Fibroblast of skin of back (primary cell): ENCODE measurements around the gene CPN2. TPM values are rescaled to one million over a fixed set of nuclear protein-coding genes. Genes with fewer than 3 reads are reported as not detected.

Source experiments
- DNase-seq: peaks from one replicate; pipeline ENCODE4 v3.0.0-alpha.2; 2013
- polyA plus RNA-seq, 2 experiments: library from polyadenylated mRNA; unstranded; fragments of 120-200 nt; gene quantifications; one replicate each; pipeline ENCODE4 v1.2.1, GENCODE V29; 2013; ENCODE audit not compliant: insufficient read length in 2 of 2

CPN2 gene, protein sequence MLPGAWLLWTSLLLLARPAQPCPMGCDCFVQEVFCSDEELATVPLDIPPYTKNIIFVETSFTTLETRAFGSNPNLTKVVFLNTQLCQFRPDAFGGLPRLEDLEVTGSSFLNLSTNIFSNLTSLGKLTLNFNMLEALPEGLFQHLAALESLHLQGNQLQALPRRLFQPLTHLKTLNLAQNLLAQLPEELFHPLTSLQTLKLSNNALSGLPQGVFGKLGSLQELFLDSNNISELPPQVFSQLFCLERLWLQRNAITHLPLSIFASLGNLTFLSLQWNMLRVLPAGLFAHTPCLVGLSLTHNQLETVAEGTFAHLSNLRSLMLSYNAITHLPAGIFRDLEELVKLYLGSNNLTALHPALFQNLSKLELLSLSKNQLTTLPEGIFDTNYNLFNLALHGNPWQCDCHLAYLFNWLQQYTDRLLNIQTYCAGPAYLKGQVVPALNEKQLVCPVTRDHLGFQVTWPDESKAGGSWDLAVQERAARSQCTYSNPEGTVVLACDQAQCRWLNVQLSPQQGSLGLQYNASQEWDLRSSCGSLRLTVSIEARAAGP
- polyA plus RNA-seq (2013, experiment 1 of 2; ENCODE audit: insufficient read length): not detected
- polyA plus RNA-seq (2013, experiment 2 of 2; ENCODE audit: insufficient read length): not detected

DNA sequence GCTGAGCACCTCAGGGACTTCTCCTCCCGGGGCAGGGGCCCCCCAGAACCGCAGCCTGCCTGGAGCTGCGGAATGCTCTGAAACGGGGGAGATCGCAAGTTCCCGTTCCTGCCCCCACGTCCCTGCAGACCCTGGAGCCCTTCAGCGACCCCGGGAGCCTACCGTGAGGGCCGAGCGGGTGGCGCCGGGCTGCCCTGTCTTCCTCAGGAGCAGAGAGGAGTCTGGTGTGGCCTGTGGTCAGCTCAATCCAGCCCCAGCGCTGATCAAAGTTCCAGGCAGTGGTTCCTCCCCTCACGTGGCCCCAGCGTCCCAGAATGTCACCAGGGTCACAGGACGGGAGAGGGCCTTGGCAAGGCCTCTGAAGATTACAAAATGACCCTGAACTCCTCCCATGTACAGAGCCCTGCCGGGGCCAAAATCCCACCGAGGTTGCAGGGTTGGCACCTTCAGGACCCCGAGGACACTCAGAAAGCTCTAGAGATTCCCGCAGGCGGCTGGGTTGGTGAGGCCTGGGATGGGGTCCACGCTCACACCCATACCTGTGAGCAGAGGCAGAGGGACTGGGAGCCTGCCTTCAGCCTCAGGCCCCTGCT lies at the start of gene CPN2:
CPN2 (minus strand) TSS at position 249 of the 593 bp plus-strand sequence. CDS start 8,626 bp downstream, outside the sequence.
- DNase-seq: no peak

DNA sequence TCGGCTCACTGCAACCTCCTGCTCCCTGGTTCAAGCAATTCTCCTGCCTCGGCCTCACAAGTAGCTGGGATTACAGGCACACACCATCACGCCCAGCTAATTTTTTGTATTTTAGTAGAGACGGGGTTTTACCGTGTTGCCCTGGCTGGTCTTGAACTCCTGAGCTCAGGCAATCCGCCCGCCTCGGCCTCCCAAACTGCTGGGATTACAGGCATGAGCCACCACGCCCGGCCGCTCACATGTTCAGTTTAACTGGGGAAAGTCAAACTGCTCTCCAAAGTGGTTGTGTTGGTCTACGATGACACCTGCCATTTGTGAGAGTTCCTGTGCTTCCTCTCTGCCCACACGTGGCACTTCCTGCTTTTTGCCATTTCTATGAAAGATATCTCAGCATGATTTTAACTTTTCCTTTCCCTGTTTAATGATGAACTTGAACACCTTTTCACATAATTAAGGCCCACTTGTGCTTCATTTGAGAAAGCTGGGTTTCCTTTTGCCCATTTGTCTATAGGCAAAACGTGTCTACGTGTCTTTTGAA lies 48.8 kb upstream of the CPN2 start:
- no peak for DNase-seq

DNA sequence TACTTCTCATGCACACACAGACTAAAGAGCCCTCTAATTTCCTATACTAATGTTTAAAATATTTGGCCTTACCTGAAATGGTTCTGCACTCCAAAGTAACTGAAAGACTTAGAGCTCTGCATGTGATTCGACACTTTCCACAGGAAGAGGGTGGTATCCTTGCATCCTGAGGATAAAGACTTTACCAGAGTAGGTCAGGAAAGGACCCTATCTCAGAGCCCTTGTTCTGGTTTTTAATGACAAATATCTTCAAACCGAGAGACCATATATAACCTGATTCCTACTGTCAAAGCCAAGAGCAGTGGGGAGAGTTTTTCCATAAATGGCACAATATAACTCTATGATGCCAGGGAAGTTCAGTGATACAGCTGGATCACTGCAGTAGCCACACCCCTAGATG lies 48.0 kb upstream of the CPN2 start, which contains the start of gene GP5:
GP5 (minus strand) TSS at position 101 of the 400 bp plus-strand sequence. CDS start 984 bp downstream, outside the sequence.
- DNase-seq: no peak

DNA sequence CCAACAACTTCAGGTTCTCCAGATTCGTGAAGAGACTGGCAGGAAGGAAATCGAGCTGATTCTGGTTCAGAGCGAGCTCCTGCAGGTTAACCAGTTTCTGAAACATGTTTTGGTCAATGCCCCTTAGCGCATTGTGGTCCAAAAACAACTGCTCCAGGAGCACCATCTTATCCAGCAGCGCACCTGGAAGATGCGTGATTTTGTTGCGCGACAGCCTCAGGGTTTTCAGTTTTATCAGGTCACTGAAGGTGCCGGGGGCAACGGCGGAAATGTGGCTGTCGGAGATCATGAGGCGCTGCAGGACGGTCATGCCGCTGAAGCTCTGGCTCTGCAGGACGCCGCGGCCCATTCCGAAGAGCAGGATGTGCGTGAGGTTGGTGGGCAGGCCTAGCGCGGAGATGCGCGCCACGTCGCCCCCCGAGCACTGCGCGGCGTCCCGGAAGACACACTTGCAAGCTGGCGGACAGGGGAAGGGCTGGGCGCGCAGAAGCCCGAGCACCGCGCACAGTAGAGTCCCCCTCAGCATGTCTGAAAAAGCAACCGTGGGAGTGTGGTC lies 46.7 kb upstream of the CPN2 start:
- peak; percentile 33 for DNase-seq

DNA sequence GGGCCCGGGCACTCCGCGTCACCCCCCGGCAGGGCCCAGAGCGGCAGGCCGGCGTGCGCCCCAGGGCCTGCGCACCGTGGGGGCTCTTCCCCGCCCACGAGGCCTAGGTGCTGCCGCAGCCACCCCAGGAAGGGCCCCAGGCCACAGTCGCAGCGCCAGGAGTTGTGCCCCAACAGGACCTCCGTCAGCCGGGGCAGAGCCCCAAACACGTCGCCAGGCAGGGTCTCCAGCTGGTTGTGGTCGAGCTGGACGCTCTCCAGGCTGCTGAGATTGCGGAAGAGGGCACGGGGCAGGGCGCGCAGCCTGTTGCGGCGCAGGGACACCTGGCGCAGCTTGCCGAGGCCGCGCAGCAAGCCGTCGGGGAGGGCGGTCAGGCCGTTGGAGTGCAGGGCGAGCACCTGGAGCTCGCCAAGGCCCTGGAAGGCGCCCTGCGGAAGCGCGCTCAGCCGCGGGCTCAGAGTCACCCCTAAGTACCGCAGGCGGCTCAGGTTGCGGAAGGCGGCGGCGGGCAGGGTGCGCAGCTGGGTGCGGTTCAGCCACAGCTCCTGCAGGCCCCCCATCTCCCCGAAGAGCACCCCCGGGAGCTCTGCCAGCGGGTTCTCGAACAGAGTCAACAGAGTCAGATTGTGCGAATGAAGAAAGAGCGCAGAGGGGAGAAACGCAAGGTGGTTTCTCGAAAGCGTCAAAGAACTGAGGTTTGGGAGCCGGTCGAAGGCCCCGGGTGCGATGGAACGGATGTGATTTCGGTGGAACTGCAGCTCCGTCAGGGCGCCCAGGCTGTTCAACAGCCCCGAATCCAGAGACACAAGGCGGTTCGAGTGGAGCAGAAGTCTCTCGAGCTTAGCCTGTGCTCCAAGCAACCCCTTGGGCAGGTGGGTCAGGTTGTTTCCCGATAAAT lies 46.0 kb upstream of the CPN2 start:
- no peak for DNase-seq

DNA sequence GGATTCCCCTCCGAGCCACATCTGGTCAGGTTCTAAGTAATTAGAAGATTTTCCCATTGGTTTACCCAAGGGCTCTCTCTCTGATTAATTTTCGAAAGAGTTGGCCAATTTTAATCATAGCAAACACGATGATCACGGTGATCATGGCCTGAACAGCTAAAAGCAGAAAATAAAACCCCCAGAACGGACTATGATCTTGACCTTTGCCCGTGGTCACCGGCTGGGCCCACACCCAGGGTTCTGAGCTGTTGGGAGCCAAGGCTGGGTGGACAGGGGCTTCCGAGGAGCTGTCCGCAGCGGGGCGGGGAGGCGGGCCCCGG lies 45.4 kb upstream of the CPN2 start:
- DNase-seq: no peak

DNA sequence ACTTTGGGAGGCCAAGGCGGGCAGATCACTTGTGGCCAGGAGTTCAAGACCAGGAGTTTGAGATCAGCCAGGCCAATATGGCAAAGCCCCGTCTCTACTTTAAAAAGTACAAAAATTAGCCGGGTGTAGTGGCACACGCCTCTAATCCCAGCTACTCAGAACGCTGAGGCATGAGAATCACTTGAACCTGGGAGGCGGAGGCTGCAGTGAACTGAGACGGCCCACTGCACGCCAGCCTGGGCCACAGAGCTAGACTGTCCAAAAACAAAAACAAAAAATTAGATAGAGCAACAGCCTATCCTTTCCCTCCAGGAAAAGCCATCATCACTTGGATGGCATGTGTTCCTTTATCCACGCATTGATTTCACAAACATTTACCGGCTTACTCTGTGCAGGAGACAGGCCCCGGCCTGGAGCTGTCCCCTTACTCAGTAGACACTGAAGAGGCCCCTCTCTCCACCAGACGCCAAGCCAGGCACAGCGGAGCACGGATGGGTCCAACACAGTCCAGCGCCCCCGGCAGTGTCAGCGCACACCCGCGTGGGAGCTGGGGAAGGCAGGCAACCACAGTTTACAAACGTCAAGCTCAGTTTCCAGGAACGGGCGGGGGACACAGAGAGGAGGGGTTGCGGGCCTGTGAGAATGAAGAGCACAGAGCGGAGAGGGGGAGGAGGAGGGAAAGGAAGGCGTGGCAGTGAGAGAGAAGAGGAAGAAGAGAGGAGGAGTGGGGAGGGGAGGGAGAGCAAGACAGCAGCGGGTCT lies 44.8 kb upstream of the CPN2 start:
- DNase-seq: no peak

DNA sequence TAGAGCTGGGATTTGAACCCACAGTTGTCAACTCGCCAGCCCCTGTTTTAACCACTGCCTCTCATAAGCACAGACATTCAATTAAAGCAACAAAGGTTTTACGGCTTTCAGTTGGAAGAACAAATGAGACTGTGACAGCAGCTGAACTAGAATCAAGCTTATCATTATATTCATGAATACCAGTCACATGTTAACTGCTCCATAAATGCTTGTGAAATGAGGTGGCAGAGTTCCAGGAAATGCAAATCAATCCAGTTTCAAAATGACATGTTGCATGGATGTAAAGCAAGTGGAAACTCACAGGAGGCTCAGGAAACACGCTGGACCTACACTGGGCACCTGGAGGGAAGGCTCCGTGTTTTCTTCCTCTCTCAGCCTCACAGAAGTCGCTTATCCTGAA lies 44.1 kb upstream of the CPN2 start:
- DNase-seq: no peak

DNA sequence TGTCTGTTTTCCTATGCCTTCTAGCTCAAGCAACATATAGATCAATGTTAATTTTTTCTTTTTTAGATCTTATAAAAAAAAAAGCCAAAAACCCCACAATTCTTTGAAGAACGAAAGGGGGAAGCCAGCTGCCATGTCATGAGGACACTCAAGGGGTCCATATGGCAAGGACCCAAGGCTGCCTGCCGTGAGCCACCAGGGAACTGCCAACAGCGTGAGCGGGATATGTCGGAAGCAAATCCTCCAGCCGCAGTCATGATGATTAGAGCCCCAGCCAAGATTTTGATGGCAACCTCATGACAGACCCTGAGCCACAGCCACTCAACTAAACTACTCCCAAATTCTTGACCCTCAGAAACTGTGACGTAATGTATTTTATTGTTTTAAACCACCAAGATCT lies 41.4 kb upstream of the CPN2 start:
- DNase-seq: no peak

DNA sequence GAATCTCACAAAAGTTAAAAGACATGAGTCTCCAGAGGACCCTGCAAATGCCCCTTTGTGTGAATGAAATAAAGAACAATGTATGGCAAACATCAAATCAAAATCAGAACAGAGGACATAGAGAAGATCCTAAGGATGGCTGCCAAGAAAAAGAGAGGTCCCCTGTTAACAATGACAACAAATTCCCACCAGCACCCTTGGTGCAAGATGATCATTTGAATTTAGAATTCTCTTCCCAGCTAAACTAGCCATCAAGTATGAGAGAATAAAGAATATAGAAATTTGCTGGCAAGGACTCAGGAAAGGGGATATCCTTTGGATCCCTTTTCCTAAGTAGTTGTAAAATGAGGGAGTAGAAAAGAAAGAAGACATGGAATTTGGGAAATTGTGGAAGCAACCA lies 39.7 kb upstream of the CPN2 start:
- DNase-seq: no peak

DNA sequence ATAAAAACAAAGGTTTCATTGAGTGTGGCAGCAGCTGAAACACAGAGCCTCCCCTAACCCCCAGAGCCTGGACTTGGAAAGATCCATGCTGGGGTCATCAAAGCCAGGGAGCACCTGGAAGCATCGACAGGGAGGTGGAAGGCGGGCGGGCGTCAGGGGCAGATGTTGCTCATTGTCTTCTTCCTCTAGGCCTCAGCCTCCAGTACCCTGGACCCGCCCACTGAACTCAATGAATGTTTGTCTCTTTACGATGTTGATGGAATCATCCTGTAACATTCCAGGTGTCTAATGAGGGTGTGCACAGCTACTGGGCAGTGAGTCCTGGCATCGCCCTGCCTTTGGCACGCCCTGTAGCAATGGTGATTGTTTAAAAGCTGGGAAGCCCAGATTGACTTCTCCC lies 38.1 kb upstream of the CPN2 start:
- no peak for DNase-seq

DNA sequence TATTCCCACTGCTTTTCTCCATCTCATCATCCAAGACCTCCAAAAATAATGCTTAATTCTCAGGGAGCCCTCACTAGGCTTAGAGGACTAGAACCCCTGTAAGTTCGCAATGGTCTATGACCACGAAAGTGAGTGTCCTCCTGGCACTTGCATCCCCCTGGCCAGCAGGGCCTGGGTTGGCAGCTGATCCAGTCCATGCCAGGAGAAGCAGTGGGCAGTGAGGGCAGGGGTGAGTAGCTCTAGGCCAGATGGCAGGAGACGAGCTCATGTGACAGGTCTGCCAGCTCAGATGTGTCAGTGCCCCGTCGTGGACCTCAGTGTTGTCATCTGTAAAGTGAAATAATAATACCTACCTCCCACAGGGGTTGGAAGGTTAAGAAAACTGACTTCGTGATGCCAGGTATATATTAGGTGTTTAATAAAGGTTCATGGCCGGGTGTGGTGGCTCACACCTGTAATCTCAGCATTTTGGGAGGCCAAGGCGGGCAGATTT lies 36.8 kb upstream of the CPN2 start:
- DNase-seq: no peak

DNA sequence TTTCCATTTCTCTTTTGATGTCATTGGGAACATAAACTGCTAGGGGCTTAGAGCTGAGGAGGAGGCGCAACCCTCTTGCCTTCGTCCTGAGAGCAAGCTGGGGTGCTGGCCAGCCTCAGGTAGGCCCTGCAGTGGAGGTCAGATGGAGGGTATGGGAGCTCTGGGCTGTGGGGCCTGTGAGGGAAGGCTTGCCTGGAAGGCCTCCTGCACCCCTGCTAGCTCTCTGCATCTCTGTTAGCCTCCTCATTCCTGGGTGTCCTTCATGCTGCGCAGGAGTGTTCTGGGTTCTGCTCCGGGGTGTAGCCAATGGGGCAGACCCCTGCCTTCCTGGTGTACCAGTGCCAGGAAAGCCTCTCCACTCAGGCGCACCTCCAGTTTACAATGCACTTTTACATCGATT lies 36.1 kb upstream of the CPN2 start:
- no peak for DNase-seq

DNA sequence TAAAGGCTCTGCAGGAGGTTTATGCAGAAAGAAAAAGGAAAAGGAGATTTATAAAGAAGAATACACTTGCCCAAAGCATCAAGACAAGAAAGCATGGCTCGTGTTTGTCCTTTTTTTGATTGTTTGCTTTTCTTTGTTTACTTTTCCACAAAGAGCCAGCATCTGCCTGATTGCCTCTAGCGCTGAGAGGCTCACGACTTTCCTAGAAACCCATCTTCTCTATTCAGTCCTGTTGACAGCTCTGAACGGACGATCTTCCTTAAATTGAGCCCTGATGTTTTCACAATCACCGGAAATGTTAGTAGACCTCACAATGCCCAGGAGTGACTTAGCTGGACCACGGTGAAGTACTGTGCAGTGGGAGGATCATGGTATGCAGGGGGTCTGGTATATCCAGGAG lies 35.5 kb upstream of the CPN2 start:
- DNase-seq: no peak

DNA sequence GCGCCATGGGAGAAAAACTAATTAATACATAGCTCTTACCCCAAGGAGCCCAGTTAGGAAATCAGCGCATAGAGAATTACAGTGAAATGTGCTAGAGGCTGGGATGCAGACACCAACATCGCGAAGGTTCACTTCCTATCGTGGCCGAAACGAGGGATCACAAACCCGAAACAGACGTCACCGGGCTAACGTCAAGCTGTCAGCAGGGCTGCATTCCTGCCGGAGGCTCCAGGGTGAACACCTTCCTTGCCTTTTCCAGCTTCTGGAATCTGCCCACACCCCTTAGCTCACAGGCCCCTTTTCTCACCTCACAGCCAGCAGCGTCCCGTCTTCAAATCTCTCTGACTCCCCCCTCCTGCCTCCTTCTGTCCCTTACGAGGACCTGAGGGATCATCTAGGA lies 34.9 kb upstream of the CPN2 start:
- DNase-seq: no peak

DNA sequence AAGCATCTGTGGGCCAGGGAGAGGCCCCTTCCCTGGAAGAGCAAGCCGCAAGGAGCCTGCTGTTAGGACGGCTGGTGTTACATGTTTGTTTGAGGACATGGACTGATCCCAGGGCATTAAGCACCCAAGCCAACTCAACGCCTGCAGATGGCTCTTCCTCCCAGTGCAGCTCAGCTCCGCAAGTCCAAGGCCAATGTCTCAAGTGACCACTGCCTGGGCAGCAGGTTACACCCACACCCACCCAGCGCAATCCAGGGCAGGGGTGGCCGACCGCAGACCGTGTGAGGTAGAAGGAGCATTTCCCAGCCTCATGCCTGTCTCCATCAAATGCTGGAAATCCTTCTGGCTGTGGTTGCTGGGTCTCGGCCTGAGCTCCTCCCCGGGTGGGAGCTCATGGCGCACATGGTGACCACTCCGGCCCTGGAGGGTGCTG lies 33.5 kb upstream of the CPN2 start:
- no peak for DNase-seq

DNA sequence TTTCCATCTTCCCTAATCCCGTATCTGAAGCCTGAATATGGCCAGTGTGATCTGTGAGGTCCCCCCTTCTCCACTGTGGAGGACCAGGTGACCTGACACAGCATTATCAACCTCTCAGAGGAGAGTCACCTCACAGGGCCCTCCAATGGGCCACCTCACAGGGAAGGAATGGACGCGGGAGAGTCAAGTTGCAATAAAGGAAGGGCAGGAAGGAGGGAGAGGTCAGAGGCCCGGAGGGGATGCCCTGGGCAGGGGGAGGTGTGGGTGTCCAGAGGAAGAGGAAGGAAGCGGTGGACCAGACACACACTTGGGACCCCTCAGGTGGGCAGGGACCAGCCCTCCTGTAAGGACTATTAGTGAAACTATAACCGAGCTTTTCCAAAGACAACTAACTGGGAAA lies 33.0 kb upstream of the CPN2 start:
- DNase-seq: no peak

DNA sequence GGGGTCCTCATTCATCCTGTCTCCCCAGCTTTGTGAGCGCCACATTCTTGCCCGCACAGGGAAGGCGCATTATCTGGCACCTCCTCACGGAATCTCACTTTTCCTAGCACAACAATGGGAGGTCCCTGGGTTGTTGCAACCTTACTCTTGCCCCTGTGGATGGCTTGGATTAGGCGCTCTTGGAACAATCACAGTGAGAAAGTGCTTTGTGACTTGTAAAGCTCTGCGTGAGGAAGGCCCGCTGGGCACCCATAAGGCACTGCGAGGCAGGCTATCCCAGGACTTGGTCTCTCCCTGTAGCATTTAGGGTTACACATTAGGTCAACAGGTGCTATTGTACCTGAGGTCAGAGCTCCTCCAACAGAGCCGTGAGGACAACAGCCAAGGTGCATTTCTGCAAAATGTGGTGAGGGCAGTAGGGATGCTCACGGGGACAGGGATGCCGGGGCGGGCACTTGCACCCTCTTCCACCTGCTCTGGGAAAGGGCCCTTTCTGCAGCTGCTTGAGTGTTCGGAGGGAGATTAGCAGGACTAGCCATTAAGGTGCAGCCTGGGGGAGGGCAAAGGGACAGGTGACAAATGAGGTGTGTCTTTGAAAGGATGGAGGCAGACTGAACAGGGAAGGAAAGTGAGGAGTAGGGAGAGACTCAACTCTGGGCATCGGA lies 32.3 kb upstream of the CPN2 start:
- DNase-seq: no peak

DNA sequence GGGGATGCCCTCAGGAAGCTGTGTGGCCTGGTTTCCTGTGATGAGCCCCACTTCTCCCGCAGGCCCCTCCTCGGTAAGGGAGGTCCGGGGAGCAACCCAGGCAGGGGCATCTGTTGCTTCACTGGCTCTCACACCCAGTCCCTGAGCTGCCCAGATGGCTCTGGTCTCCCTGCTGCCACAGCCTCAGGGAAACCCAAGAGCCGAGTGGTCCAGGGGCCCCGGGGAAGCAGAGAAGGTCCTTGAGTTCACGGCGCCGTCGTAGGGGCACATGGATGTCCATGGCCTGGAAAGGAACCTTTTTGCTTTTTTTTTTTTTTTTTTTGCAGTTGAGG lies 31.7 kb upstream of the CPN2 start:
- DNase-seq: no peak

DNA sequence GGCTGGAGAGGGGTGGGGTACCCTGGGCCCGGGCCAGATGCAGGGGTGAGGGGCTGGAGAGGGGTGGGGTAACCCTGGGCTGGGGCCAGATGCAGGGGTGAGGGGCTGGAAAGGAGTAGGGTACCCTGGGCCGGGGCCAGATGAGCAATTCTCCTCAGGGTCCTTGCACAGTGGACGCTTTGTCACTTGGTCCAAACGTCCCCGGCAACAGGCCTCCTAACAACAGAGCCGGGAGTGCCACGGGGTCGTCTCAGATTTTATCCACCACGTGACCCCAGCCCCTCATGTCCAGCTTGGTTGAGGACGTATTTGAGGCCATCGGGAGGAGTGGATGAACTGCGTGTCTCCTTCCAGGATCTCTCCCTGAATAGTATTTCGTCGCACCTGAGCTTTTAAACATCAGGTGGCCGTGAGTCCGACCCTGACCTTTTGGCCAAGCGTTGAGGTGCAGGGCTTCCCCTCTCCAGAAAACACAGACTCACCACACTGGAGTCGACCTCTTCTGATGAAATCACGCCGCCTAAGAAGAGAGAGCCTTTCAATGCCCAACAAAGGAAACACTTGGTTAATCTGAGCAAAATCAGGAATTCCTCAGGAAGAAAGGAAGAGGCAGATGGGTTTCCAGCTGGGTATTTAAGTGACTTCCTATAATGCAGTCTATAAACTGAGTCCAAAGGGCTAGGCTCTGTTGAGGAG lies 31.2 kb upstream of the CPN2 start:
- DNase-seq: no peak
